A549 (cell line): ENCODE data around the gene PTPRD. TPM values are rescaled to one million over a fixed set of nuclear protein-coding genes. Genes with fewer than 3 reads are reported as not detected.

Experiments used
- ATAC-seq, 2 experiments: fragments of 200-7000 bp in 1 of 2; fragments of >200 bp in 1 of 2; cut with Nextera tagmentation in 1 of 2; cut with Tn5 transposase in 1 of 2; 3 replicates each; pipeline versions ENCODE4 v1.8.0 to v1.9.1; 2018 to 2020; ENCODE audit warnings: mild to moderate bottlenecking in 1 of 2, moderate library complexity in 1 of 2
- CTCF ChIA-PET: fragments of 300-600 bp; sonication (Branson Sonifier 250); formaldehyde crosslinking; extraction: SDS; loops from one replicate; lab custom pipeline; 2021; ENCODE audit warnings: antibody characterized with exemption, inconsistent platforms; lab: Yijun Ruan, JAX
- POLR2A ChIA-PET: fragments of 350-600 bp; formaldehyde crosslinking; extraction: SDS; loops from one replicate; lab custom pipeline; 2021; ENCODE audit warnings: antibody characterized with exemption, inconsistent platforms; lab: Yijun Ruan, JAX
- DNase-seq, 2 experiments: peaks; one replicate each; pipeline versions ENCODE4 v3.0.0 to v3.0.0-alpha.2; 2011 to 2016; ENCODE audit warnings: low read depth in 1 of 2, low spot score in 1 of 2
- FAIRE-seq: peaks from 2 replicates; lab custom pipeline; 2011; peaks lifted over from hg19 to GRCh38; lab: Jason Lieb, UNC
- H3K27ac ChIP-seq, 2 experiments: fragments of >200 bp; sonication (Bioruptor Twin); formaldehyde crosslinking; 3 replicates each; pipeline ENCODE4 v1.5.1; 2016 to 2017
- H3K4me1 ChIP-seq: fragments of >200 bp; sonication (Bioruptor Twin); formaldehyde crosslinking; 3 replicates; pipeline ENCODE4 v1.6.1; 2016
- H3K4me2 ChIP-seq: fragments of >200 bp; sonication (Bioruptor Twin); formaldehyde crosslinking; 3 replicates; pipeline ENCODE4 v1.6.1; 2016
- H3K4me3 ChIP-seq: fragments of >200 bp; sonication (Bioruptor Twin); formaldehyde crosslinking; 3 replicates; pipeline ENCODE4 v1.5.1; 2016
- H3K9me3 ChIP-seq: fragments of >200 bp; sonication (Bioruptor Twin); formaldehyde crosslinking; 3 replicates; pipeline ENCODE4 v1.6.1; 2016
- ATOH8 ChIP-seq: fragments of 250-450 bp; sonication (Bioruptor Pico); IDR thresholded peaks from 2 replicates; pipeline ENCODE4 v1.5.0; 2020; ENCODE audit warnings: low read depth, mild to moderate bottlenecking, moderate library complexity
- BHLHE40 ChIP-seq: IDR thresholded peaks from 2 replicates; pipeline ENCODE4 v1.6.1; 2012; ENCODE audit warnings: low read depth, low read length, inconsistent platforms
- CBX2 ChIP-seq: fragments of 200-600 bp; sonication (generic); IDR thresholded peaks from 2 replicates; pipeline ENCODE4 v1.6.1; 2016; ENCODE audit warnings: low read depth, mild to moderate bottlenecking, borderline replicate concordance
- CBX8 ChIP-seq: fragments of 200-600 bp; sonication (generic); IDR thresholded peaks from 2 replicates; pipeline ENCODE4 v1.6.1; 2016
- CHD2 ChIP-seq: fragments of 150-350 bp; IDR thresholded peaks from 2 replicates; pipeline ENCODE4 v1.6.1; 2014; ENCODE audit warnings: low read length; ENCODE audit not compliant: partially characterized antibody
- CHD4 ChIP-seq: fragments of 200-600 bp; sonication (generic); IDR thresholded peaks from 2 replicates; pipeline ENCODE4 v1.6.1; 2016; ENCODE audit warnings: antibody characterized with exemption, mild to moderate bottlenecking, borderline replicate concordance
- ELK1 ChIP-seq: fragments of 150-350 bp; IDR thresholded peaks from 2 replicates; pipeline ENCODE4 v1.6.1; 2014; ENCODE audit warnings: low read depth, mild to moderate bottlenecking, low read length
- EP300 ChIP-seq, 2 experiments: fragments of >200 bp; sonication (Bioruptor Twin); formaldehyde crosslinking; IDR thresholded peaks; 2 replicates in 1 of 2; 3 replicates in 1 of 2; pipeline ENCODE4 v1.6.1; 2016 to 2017
- GATA3 ChIP-seq: IDR thresholded peaks from 2 replicates; pipeline ENCODE4 v1.6.1; 2012; ENCODE audit warnings: borderline replicate concordance
- HDAC2 ChIP-seq: fragments of 200-600 bp; sonication (generic); IDR thresholded peaks from 2 replicates; pipeline ENCODE4 v1.6.1; 2016
- HEYL ChIP-seq: fragments of 250-450 bp; sonication (Bioruptor Pico); IDR thresholded peaks from 2 replicates; pipeline ENCODE4 v1.8.0; 2021; ENCODE audit warnings: mild to moderate bottlenecking, moderate library complexity
- HOXA7 ChIP-seq: fragments of 250-450 bp; sonication (Bioruptor Pico); IDR thresholded peaks from 2 replicates; pipeline ENCODE4 v1.5.0; 2020; ENCODE audit warnings: mild to moderate bottlenecking, moderate library complexity
- HOXB5 ChIP-seq: fragments of 250-450 bp; sonication (Bioruptor Pico); IDR thresholded peaks from 2 replicates; pipeline ENCODE4 v1.5.0; 2020; ENCODE audit warnings: mild to moderate bottlenecking, moderate library complexity
- KDM5A ChIP-seq: fragments of 200-600 bp; sonication (generic); IDR thresholded peaks from 2 replicates; pipeline ENCODE4 v1.6.1; 2016; ENCODE audit warnings: antibody characterized with exemption, mild to moderate bottlenecking
- MAX ChIP-seq: IDR thresholded peaks from 2 replicates; pipeline ENCODE4 v1.6.1; 2012
- MAZ ChIP-seq: fragments of 150-350 bp; IDR thresholded peaks from 2 replicates; pipeline ENCODE4 v1.6.1; 2014; ENCODE audit warnings: antibody characterized with exemption, low read depth, low read length, borderline replicate concordance
- NFE2L2 ChIP-seq: fragments of 150-350 bp; conservative IDR thresholded peaks from 2 replicates; pipeline ENCODE4 v1.6.1; 2014; ENCODE audit warnings: low read length
- NR3C1 ChIP-seq: fragments of >200 bp; sonication (Bioruptor Twin); formaldehyde crosslinking; IDR thresholded peaks from 3 replicates; pipeline ENCODE4 v1.6.1; 2017
- REST ChIP-seq: fragments of 200-600 bp; sonication (generic); IDR thresholded peaks from 2 replicates; pipeline ENCODE4 v1.6.1; 2016; ENCODE audit warnings: antibody characterized with exemption, mild to moderate bottlenecking, moderate library complexity
- SREBF2 ChIP-seq: fragments of 450-650 bp; IDR thresholded peaks from 2 replicates; pipeline ENCODE4 v1.6.1; 2014; ENCODE audit warnings: mild to moderate bottlenecking, moderate library complexity
- TP53 ChIP-seq: fragments of 250-450 bp; sonication (Bioruptor Pico); IDR thresholded peaks from 2 replicates; pipeline ENCODE4 v1.5.0; 2021; ENCODE audit warnings: mild to moderate bottlenecking, moderate library complexity
- USF2 ChIP-seq: fragments of 450-650 bp; IDR thresholded peaks from 2 replicates; pipeline ENCODE4 v1.6.1; 2014; ENCODE audit warnings: antibody characterized with exemption
- ZC3H11A ChIP-seq: fragments of 450-650 bp; IDR thresholded peaks from 2 replicates; pipeline ENCODE4 v1.6.1; 2014; ENCODE audit warnings: antibody characterized with exemption, mild to moderate bottlenecking
- ZFP36 ChIP-seq: fragments of 450-650 bp; IDR thresholded peaks from 2 replicates; pipeline ENCODE4 v1.6.1; 2014; ENCODE audit warnings: borderline replicate concordance; ENCODE audit not compliant: partially characterized antibody
- WGBS: methylation state at CpG from one replicate; pipeline ENCODE4 v1.1.6; 2017; ENCODE audit errors: missing lambda C conversion rate; 5-methylcytosine and 5-hydroxymethylcytosine counted together
- polyA plus RNA-seq, 4 experiments: library from polyadenylated mRNA; depleted of rRNA in 3 of 4; stranded (reverse); fragments of >200 nt; fragmentation: RNase III in 1 of 4; extraction: RNeasy Plus Mini Kit Qiagen cat#74134 plus additional on column Dnase treatment in 1 of 4; gene quantifications; 2 replicates in 3 of 4; 3 replicates in 1 of 4; pipeline ENCODE4 v1.2.3, GENCODE V29; 2011 to 2017

The PTPRD gene
- polyA plus RNA-seq, 2 of the 4 experiments (the other 2 are of a cell fraction) = 0.39 to 1.3 TPM

- Histone ChIP-seq H3K4me3 (no peak overlapping the region), H3K27ac (no peak overlapping the region), H3K9me3 (no peaks in the 10 kb centered on the region), H3K4me2 (no peak overlapping the region), H3K4me1 (no peaks in the 10 kb centered on the region)
- no peak for DNase-seq
- ChIA-PET POLR2A (no interaction called here), CTCF (no interaction called here)
- FAIRE-seq = no peak
- 14% methylated on average over 4 of the region's 4 CpGs for WGBS
- no peak for TF ChIP-seq TP53 (CRISPR knock-in tag)
- TF ChIP-seq CBX8 = no peak
- TF ChIP-seq ZFP36 = no peak
- TF ChIP-seq ZC3H11A = no peak
- TF ChIP-seq BHLHE40 = no peak
- TF ChIP-seq ELK1 = no peak
- no peak for TF ChIP-seq CHD2
- no peak for TF ChIP-seq NFE2L2
- TF ChIP-seq HDAC2 = no peak
- no peak for ATAC-seq
Observed at GRCh38 chr9:8395022-8395421, 2217.8 kb downstream of the PTPRD start.

- ATAC-seq = no peak
- H3K27ac ChIP-seq = no peak overlapping the region
- FAIRE-seq = no peak
- no peak for TF ChIP-seq CHD4
- no peak for TF ChIP-seq GATA3
- no peak for TF ChIP-seq HEYL (CRISPR knock-in tag)
- TF ChIP-seq HOXB5 (CRISPR knock-in tag) = no peak
- TF ChIP-seq NFE2L2 = no peak
- TF ChIP-seq ATOH8 (CRISPR knock-in tag) = no peak
- no peak for TF ChIP-seq CBX2
- TF ChIP-seq SREBF2 = no peak
- TF ChIP-seq NR3C1 = no peak
- TF ChIP-seq HDAC2 = no peak
- no peak for TF ChIP-seq EP300 (IDR thresholded peaks at IDR 0.05)
- no peak for TF ChIP-seq REST
- no peak for TF ChIP-seq USF2
- no peak for TF ChIP-seq MAX
- no peak for TF ChIP-seq BHLHE40
- no peak for TF ChIP-seq MAZ
- no peak for TF ChIP-seq KDM5A
- no peak for TF ChIP-seq HOXA7 (CRISPR knock-in tag)
- TF ChIP-seq, all 56 proteins: peak for 0
- WGBS = 0% methylated on average over 1 of the region's 1 CpG
- H3K4me3 ChIP-seq = no peak overlapping the region
- ChIA-PET POLR2A (no interaction called here), CTCF (no interaction called here)
- no peaks in the 10 kb centered on the region for H3K4me1 ChIP-seq
- no peaks in the 10 kb centered on the region for H3K9me3 ChIP-seq
- H3K4me2 ChIP-seq = no peak overlapping the region
- DNase-seq = no peak
Observed at GRCh38 chr9:8394341-8394740, 2218.5 kb downstream of the PTPRD start.
